ENCODE measurements around the gene PAM.

DNA sequence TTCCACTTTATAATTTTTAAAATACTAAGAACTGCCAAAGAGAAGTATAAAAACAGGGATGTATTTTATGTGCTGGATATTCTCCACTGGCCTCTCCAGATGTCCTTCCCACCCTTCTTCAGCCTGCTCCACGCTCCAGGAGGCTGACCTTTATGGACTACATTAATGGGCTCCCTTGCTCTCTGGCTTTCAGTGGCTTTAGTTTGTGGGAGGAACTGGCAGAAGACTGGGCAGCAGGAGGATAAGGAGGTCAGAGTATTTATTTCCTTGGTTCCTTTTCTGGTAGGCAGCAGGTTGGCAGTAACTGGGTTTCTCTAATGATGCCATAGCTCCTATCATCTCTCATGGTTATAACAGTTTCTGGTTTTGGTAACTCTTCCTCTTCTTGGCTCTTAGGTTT is 133.9 kb downstream of the PAM start:
- no peak for TF ChIP-seq CTCF (IDR thresholded peaks at IDR 0.05)
- TF ChIP-seq POLR2A (IDR thresholded peaks at IDR 0.05), result no peak
- no peak for TF ChIP-seq POLR2AphosphoS5 (IDR thresholded peaks at IDR 0.05)

All from prostate gland (tissue), 2 donors.